Activated CD4-positive, alpha-beta T cell treated with anti-CD3 and anti-CD28 coated beads, Interleukin-2, amount 10 ng/mL, durations not matched to agents 24 days and 14 days (primary cell): Measurements from ENCODE around the gene HAUS8. TPM values are rescaled to one million over a fixed set of nuclear protein-coding genes. Genes with fewer than 3 reads are reported as not detected.

Experiments used
- DNase-seq: peaks from one replicate; pipeline ENCODE4 v3.0.0; 2022
- H3K27ac Mint-ChIP-seq: one replicate; pipeline ENCODE4 v1.8.0; 2022; ENCODE audit warnings: mild to moderate bottlenecking, mixed read lengths
- H3K27me3 Mint-ChIP-seq: one replicate; pipeline ENCODE4 v1.8.0; 2022; ENCODE audit warnings: mixed read lengths
- H3K36me3 Mint-ChIP-seq: one replicate; pipeline ENCODE4 v1.8.0; 2022; ENCODE audit warnings: low read depth, mild to moderate bottlenecking, mixed read lengths
- H3K4me1 Mint-ChIP-seq: one replicate; pipeline ENCODE4 v1.8.0; 2021; ENCODE audit warnings: mixed read lengths
- H3K4me3 Mint-ChIP-seq: one replicate; pipeline ENCODE4 v1.8.0; 2022; ENCODE audit warnings: mild to moderate bottlenecking, moderate library complexity, mixed read lengths
- H3K9me3 Mint-ChIP-seq: one replicate; pipeline ENCODE4 v1.8.0; 2021; ENCODE audit warnings: mixed read lengths
- intact Hi-C: fragments of 100-400 bp; cut with micrococcal nuclease; formaldehyde crosslinking; loops from one replicate; pipeline ENCODE4 v1.15.1; 2023
- total RNA-seq: library from RNA; stranded (reverse); gene quantifications from 2 replicates; pipeline ENCODE4 v1.2.3, GENCODE V29; 2022

Gene HAUS8
- total RNA-seq, result 32.5 and 35.0 TPM in 2 replicates

GRCh38 chr19:17075035-17075863, at the start of gene HAUS8, which contains the start of gene MYO9B:
Gene HAUS8 (minus strand): TSS chr19:17075452. CDS start chr19:17075422, 30 bp downstream.
Gene MYO9B (plus strand): TSS chr19:17075777. CDS start chr19:17101718, 25,941 bp downstream.
- H3K4me3 Mint-ChIP-seq, result peak within 1 kb of the TSS; percentile 100
- peaks cover 41% of the 10 kb centered on the region for H3K36me3 Mint-ChIP-seq
- H3K27ac Mint-ChIP-seq, result peak within 1 kb of the TSS; percentile 99
- H3K4me1 Mint-ChIP-seq, result peaks cover 51% of the 10 kb centered on the region
- H3K9me3 Mint-ChIP-seq, result no peaks in the 10 kb centered on the region
- intact Hi-C loops, result loop anchor here (1.0 to 10.0 kb wide), 5 partner anchors 8 to 320 kb away; partner anchors contain the start of genes CCDC194 and GTPBP3
- no peaks in the 10 kb centered on the region for H3K27me3 Mint-ChIP-seq
- DNase-seq, result peak; percentile 100

- intact Hi-C loops, result loop anchor here (2.0 kb wide), 1 partner anchor 13 kb away; no protein-coding TSS in a partner anchor
Observed at GRCh38 chr19:17124025-17124424, 48.8 kb upstream of the HAUS8 start.

GRCh38 chr19:17123041-17123440, 47.8 kb upstream of the HAUS8 start:
- H3K9me3 Mint-ChIP-seq, result no peaks in the 10 kb centered on the region
- no peaks in the 10 kb centered on the region for H3K27me3 Mint-ChIP-seq
- H3K27ac Mint-ChIP-seq, result no peak overlapping the region
- peaks cover 40% of the 10 kb centered on the region for H3K4me1 Mint-ChIP-seq
- intact Hi-C loops, result no loop called here
- peaks cover 28% of the 10 kb centered on the region for H3K36me3 Mint-ChIP-seq
- DNase-seq, result no peak
- H3K4me3 Mint-ChIP-seq, result no peak overlapping the region

More at GRCh38 chr19:17124025-17124424, 48.8 kb upstream of the HAUS8 start:
- Mint-ChIP-seq H3K4me1 (peaks cover 41% of the 10 kb centered on the region), H3K27me3 (no peaks in the 10 kb centered on the region), H3K27ac (peak overlapping the region; percentile 99), H3K4me3 (no peak overlapping the region), H3K9me3 (no peaks in the 10 kb centered on the region), H3K36me3 (peaks cover 27% of the 10 kb centered on the region)
- DNase-seq, result no peak

- no peaks in the 10 kb centered on the region for H3K9me3 Mint-ChIP-seq
- H3K27me3 Mint-ChIP-seq, result no peaks in the 10 kb centered on the region
- H3K27ac Mint-ChIP-seq, result peak overlapping the region; percentile 37
- no peak overlapping the region for H3K4me3 Mint-ChIP-seq
- H3K4me1 Mint-ChIP-seq, result peaks cover 37% of the 10 kb centered on the region
- H3K36me3 Mint-ChIP-seq, result peaks cover 24% of the 10 kb centered on the region
- intact Hi-C loops, result no loop called here
- peak; percentile 58 for DNase-seq
Observed at GRCh38 chr19:17121736-17122293, 46.6 kb upstream of the HAUS8 start.

- H3K4me1 Mint-ChIP-seq, result peaks cover 17% of the 10 kb centered on the region
- peaks cover 36% of the 10 kb centered on the region for H3K36me3 Mint-ChIP-seq
- no peaks in the 10 kb centered on the region for H3K9me3 Mint-ChIP-seq
- no peak for DNase-seq
- no peak overlapping the region for H3K4me3 Mint-ChIP-seq
- H3K27me3 Mint-ChIP-seq, result no peaks in the 10 kb centered on the region
- intact Hi-C loops, result no loop called here
- H3K27ac Mint-ChIP-seq, result no peak overlapping the region
Observed at GRCh38 chr19:17118957-17119356, 43.7 kb upstream of the HAUS8 start.

- intact Hi-C loops, result no loop called here
- H3K27me3 Mint-ChIP-seq, result no peaks in the 10 kb centered on the region
Observed at GRCh38 chr19:17116996-17117702, 41.9 kb upstream of the HAUS8 start.

GRCh38 chr19:17114414-17114831, 39.2 kb upstream of the HAUS8 start:
- H3K27ac Mint-ChIP-seq, result no peak overlapping the region
- no peaks in the 10 kb centered on the region for H3K9me3 Mint-ChIP-seq
- peaks cover 25% of the 10 kb centered on the region for H3K4me1 Mint-ChIP-seq
- H3K4me3 Mint-ChIP-seq, result no peak overlapping the region
- intact Hi-C loops, result no loop called here
- peaks cover 45% of the 10 kb centered on the region for H3K36me3 Mint-ChIP-seq
- DNase-seq, result no peak
- no peaks in the 10 kb centered on the region for H3K27me3 Mint-ChIP-seq

More at GRCh38 chr19:17116996-17117702, 41.9 kb upstream of the HAUS8 start:
- Mint-ChIP-seq H3K27ac (no peak overlapping the region), H3K4me3 (no peak overlapping the region), H3K36me3 (peaks cover 40% of the 10 kb centered on the region), H3K9me3 (no peaks in the 10 kb centered on the region), H3K4me1 (peaks cover 20% of the 10 kb centered on the region)
- DNase-seq, result no peak

- DNase-seq, result no peak
- Mint-ChIP-seq H3K27me3 (no peaks in the 10 kb centered on the region), H3K9me3 (no peaks in the 10 kb centered on the region), H3K27ac (peak overlapping the region; percentile 34), H3K4me3 (no peak overlapping the region), H3K4me1 (peaks cover 23% of the 10 kb centered on the region), H3K36me3 (peaks cover 42% of the 10 kb centered on the region)
- intact Hi-C loops, result no loop called here
Observed at GRCh38 chr19:17113127-17113785, 38.0 kb upstream of the HAUS8 start.

GRCh38 chr19:17112700-17113099, 37.4 kb upstream of the HAUS8 start:
- no peak for DNase-seq
- intact Hi-C loops, result no loop called here
- no peaks in the 10 kb centered on the region for H3K9me3 Mint-ChIP-seq
- no peaks in the 10 kb centered on the region for H3K27me3 Mint-ChIP-seq
- H3K4me1 Mint-ChIP-seq, result peaks cover 28% of the 10 kb centered on the region
- H3K27ac Mint-ChIP-seq, result no peak overlapping the region
- no peak overlapping the region for H3K4me3 Mint-ChIP-seq
- H3K36me3 Mint-ChIP-seq, result peaks cover 42% of the 10 kb centered on the region

GRCh38 chr19:17112271-17112670, 37.0 kb upstream of the HAUS8 start:
- Mint-ChIP-seq H3K27ac (no peak overlapping the region), H3K4me3 (no peak overlapping the region), H3K36me3 (peaks cover 44% of the 10 kb centered on the region), H3K27me3 (no peaks in the 10 kb centered on the region), H3K4me1 (peaks cover 30% of the 10 kb centered on the region), H3K9me3 (no peaks in the 10 kb centered on the region)
- no peak for DNase-seq
- intact Hi-C loops, result no loop called here

- Mint-ChIP-seq H3K9me3 (no peaks in the 10 kb centered on the region), H3K36me3 (peaks cover 44% of the 10 kb centered on the region), H3K27me3 (no peaks in the 10 kb centered on the region), H3K27ac (peak overlapping the region; percentile 43), H3K4me1 (peaks cover 30% of the 10 kb centered on the region), H3K4me3 (no peak overlapping the region)
- intact Hi-C loops, result loop anchor here (2.0 kb wide), 1 partner anchor 13 kb away; no protein-coding TSS in a partner anchor
- no peak for DNase-seq
Observed at GRCh38 chr19:17111766-17112165, 36.5 kb upstream of the HAUS8 start.

- intact Hi-C loops, result loop anchor here (2.0 kb wide), 1 partner anchor 14 kb away; no protein-coding TSS in a partner anchor
- DNase-seq, result no peak
- H3K27me3 Mint-ChIP-seq, result no peaks in the 10 kb centered on the region
- H3K36me3 Mint-ChIP-seq, result peaks cover 45% of the 10 kb centered on the region
- no peaks in the 10 kb centered on the region for H3K9me3 Mint-ChIP-seq
- no peak overlapping the region for H3K4me3 Mint-ChIP-seq
- peaks cover 30% of the 10 kb centered on the region for H3K4me1 Mint-ChIP-seq
- H3K27ac Mint-ChIP-seq, result no peak overlapping the region
Observed at GRCh38 chr19:17110599-17110966, 35.3 kb upstream of the HAUS8 start.

GRCh38 chr19:17109962-17110598, 34.8 kb upstream of the HAUS8 start:
- peak; percentile 61 for DNase-seq
- no peaks in the 10 kb centered on the region for H3K9me3 Mint-ChIP-seq
- peak overlapping the region; percentile 42 for H3K4me3 Mint-ChIP-seq
- no peaks in the 10 kb centered on the region for H3K27me3 Mint-ChIP-seq
- peaks cover 30% of the 10 kb centered on the region for H3K4me1 Mint-ChIP-seq
- peaks cover 44% of the 10 kb centered on the region for H3K36me3 Mint-ChIP-seq
- peak overlapping the region; percentile 49 for H3K27ac Mint-ChIP-seq
- intact Hi-C loops, result loop anchor here (2.0 kb wide), 1 partner anchor 15 kb away; no protein-coding TSS in a partner anchor
